ENCODE measurements around the gene PARD3. TPM values are rescaled to one million over a fixed set of nuclear protein-coding genes. Genes with fewer than 3 reads are reported as not detected.

PARD3 gene
- total RNA-seq, 1 experiment from 2014 or later, result 154 TPM

DNA sequence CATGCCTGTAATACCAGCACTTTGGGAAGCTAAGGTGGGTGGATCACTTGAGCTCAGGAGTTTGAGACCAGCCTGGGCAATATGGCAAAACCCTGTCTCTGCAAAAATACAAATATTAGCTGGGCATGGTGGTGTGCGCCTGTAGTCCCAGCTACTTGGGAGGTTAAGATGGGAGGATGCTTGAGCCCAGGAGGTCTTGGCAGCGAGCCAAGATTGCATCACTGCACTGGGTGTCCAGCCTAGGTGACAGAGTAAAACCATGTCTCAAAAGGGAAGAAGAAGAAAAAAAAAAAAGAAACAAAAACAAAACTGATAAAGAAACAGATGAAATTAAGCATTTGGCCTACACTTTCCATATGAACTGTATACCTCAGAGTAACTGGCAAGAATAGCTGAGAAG lies 319.2 kb downstream of the PARD3 start:
- intact Hi-C loops (cut with micrococcal nuclease), result no loop called here

DNA sequence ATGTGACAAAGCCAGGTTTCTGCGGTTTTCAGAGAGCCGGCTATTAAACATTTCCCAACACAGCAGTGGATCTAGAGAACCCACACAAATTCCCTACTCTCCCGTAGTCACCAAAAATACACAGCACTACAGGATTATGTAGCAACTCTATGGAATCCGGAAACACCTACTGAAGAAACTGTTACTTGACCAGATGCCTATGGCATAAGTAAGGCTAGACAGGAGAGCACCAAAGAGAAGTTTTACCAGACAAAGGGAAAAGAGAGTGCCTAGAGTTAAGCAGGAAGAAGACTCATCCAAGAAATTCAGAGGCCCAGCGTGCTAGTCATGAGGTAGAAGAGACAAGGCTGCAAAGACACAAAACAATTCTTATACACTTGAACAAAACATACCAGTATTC lies 321.1 kb downstream of the PARD3 start:
- intact Hi-C loops (cut with micrococcal nuclease), result no loop called here
- Histone ChIP-seq H3K36me3 (ENCODE audit: low read depth, low read length) (no peaks in the 10 kb centered on the region), H3F3A (ENCODE audit: low read length, unreplicated experiment) (no peaks in the 10 kb centered on the region), H3K9ac (ENCODE audit: low read length) (no peak overlapping the region), H3K9me2 (replicated peaks; ENCODE audit: low read length) (no peaks in the 10 kb centered on the region), H4K20me1 (ENCODE audit: low read length) (no peaks in the 10 kb centered on the region), H2AFZ (ENCODE audit: low read length) (no peak overlapping the region), H3K4me1 (ENCODE audit: insufficient read depth, low read length) (peaks cover 27% of the 10 kb centered on the region), H3K27ac (ENCODE audit: low read length) (no peak overlapping the region), H3K4me3 (ENCODE audit: low read length) (no peak overlapping the region), H3K27me3 (ENCODE audit: low read length) (no peaks in the 10 kb centered on the region), H3K9me3 (ENCODE audit: low read length) (no peaks in the 10 kb centered on the region), H3K4me2 (ENCODE audit: low read length) (no peak overlapping the region), H3K79me2 (ENCODE audit: low read length) (no peaks in the 10 kb centered on the region)
- CTCF ChIA-PET, result no interaction called here
- POLR2A ChIA-PET (ENCODE audit: unreplicated experiment), result no interaction called here
- DNase-seq (no peak), ATAC-seq (no peak)
- BruUV-seq (replicated peaks), result no TSS peak
- TF ChIP-seq, protein P1, sequence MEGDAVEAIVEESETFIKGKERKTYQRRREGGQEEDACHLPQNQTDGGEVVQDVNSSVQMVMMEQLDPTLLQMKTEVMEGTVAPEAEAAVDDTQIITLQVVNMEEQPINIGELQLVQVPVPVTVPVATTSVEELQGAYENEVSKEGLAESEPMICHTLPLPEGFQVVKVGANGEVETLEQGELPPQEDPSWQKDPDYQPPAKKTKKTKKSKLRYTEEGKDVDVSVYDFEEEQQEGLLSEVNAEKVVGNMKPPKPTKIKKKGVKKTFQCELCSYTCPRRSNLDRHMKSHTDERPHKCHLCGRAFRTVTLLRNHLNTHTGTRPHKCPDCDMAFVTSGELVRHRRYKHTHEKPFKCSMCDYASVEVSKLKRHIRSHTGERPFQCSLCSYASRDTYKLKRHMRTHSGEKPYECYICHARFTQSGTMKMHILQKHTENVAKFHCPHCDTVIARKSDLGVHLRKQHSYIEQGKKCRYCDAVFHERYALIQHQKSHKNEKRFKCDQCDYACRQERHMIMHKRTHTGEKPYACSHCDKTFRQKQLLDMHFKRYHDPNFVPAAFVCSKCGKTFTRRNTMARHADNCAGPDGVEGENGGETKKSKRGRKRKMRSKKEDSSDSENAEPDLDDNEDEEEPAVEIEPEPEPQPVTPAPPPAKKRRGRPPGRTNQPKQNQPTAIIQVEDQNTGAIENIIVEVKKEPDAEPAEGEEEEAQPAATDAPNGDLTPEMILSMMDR (conservative IDR thresholded peaks at IDR 0.05; ENCODE audit: low read depth, low read length), result no peak
- TF ChIP-seq EZH2phosphoT487 (IDR thresholded peaks at IDR 0.05; ENCODE audit: borderline replicate concordance, low read length), result no peak
- TF ChIP-seq EZH2 (IDR thresholded peaks at IDR 0.05; ENCODE audit: low read length, unreplicated experiment), result no peak

More for the DNA sequence above, 319.2 kb downstream of the PARD3 start:
- H3K9me3 ChIP-seq (ENCODE audit: low read length), result no peaks in the 10 kb centered on the region
- H3K27me3 ChIP-seq (ENCODE audit: low read length), result no peaks in the 10 kb centered on the region
- POLR2A ChIA-PET (ENCODE audit: unreplicated experiment), result no interaction called here
- H3K9ac ChIP-seq (ENCODE audit: low read length), result no peak overlapping the region
- H4K20me1 ChIP-seq (ENCODE audit: low read length), result 0 out of 2 replicates have a peak, but pooled peaks cover 5% of the 10 kb centered on the region
- no peaks in the 10 kb centered on the region for H3K36me3 ChIP-seq (ENCODE audit: low read depth, low read length)
- TF ChIP-seq EZH2phosphoT487 (IDR thresholded peaks at IDR 0.05; ENCODE audit: borderline replicate concordance, low read length) (no peak), EZH2 (IDR thresholded peaks at IDR 0.05; ENCODE audit: low read length, unreplicated experiment) (no peak)
- TF ChIP-seq, protein P1 (conservative IDR thresholded peaks at IDR 0.05; ENCODE audit: low read depth, low read length), result no peak
- no peak for DNase-seq
- H3K4me2 ChIP-seq (ENCODE audit: low read length), result no peak overlapping the region
- no peak overlapping the region for H2AFZ ChIP-seq (ENCODE audit: low read length)
- H3K79me2 ChIP-seq (ENCODE audit: low read length), result no peaks in the 10 kb centered on the region
- H3F3A ChIP-seq (ENCODE audit: low read length, unreplicated experiment), result no peaks in the 10 kb centered on the region
- no peak overlapping the region for H3K4me3 ChIP-seq (ENCODE audit: low read length)
- CTCF ChIA-PET, result no interaction called here
- no peak overlapping the region for H3K27ac ChIP-seq (ENCODE audit: low read length)
- no peak for ATAC-seq
- peaks cover 15% of the 10 kb centered on the region for H3K4me1 ChIP-seq (ENCODE audit: insufficient read depth, low read length)
- no TSS peak for BruUV-seq (replicated peaks)
- H3K9me2 ChIP-seq (replicated peaks; ENCODE audit: low read length), result no peaks in the 10 kb centered on the region

DNA sequence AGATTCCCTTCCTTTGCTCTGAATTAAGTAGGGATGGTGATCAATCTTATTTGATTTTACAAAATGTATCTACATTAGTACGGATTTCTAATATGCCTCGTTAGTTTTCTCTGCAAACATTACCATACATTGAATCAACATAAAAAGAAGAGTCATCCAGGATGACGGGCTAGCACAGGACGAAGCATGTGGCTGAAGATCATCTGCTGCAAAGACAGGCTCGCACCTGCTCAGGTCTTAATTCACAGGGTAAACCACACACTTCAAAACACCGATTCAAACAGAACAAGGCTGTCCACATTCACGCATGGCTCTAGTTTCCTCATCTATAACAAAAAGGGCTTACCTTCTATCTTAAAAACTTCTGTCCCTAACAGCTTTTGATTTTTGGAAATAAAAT lies 323.0 kb downstream of the PARD3 start:
- peak; percentile 94 for DNase-seq
- H3K4me1 ChIP-seq (ENCODE audit: insufficient read depth, low read length), result peaks cover 27% of the 10 kb centered on the region
- CTCF ChIA-PET, result no interaction called here
- TF ChIP-seq EZH2phosphoT487 (IDR thresholded peaks at IDR 0.05; ENCODE audit: borderline replicate concordance, low read length) (no peak), EZH2 (IDR thresholded peaks at IDR 0.05; ENCODE audit: low read length, unreplicated experiment) (no peak)
- TF ChIP-seq, protein P1 (conservative IDR thresholded peaks at IDR 0.05; ENCODE audit: low read depth, low read length), result no peak
- no peaks in the 10 kb centered on the region for H3F3A ChIP-seq (ENCODE audit: low read length, unreplicated experiment)
- peak overlapping the region; percentile 2; the same call in 1 of the 2 replicates for H3K9ac ChIP-seq (ENCODE audit: low read length)
- no peaks in the 10 kb centered on the region for H3K79me2 ChIP-seq (ENCODE audit: low read length)
- no TSS peak for BruUV-seq (replicated peaks)
- H3K27me3 ChIP-seq (ENCODE audit: low read length), result no peaks in the 10 kb centered on the region
- no peaks in the 10 kb centered on the region for H3K9me2 ChIP-seq (replicated peaks; ENCODE audit: low read length)
- peak overlapping the region; percentile 51 for H3K4me2 ChIP-seq (ENCODE audit: low read length)
- ATAC-seq, result peak; percentile 95
- H3K27ac ChIP-seq (ENCODE audit: low read length), result peak overlapping the region; percentile 26
- H2AFZ ChIP-seq (ENCODE audit: low read length), result peak overlapping the region; percentile 4; the same call in 1 of the 2 replicates
- no peaks in the 10 kb centered on the region for H4K20me1 ChIP-seq (ENCODE audit: low read length)
- H3K9me3 ChIP-seq (ENCODE audit: low read length), result no peaks in the 10 kb centered on the region
- H3K36me3 ChIP-seq (ENCODE audit: low read depth, low read length), result no peaks in the 10 kb centered on the region
- POLR2A ChIA-PET (ENCODE audit: unreplicated experiment), result no interaction called here
- intact Hi-C loops (cut with micrococcal nuclease), result no loop called here
- peak overlapping the region; percentile 6 for H3K4me3 ChIP-seq (ENCODE audit: low read length)
